ENCODE data around the gene DESI2.

DESI2 gene

DNA sequence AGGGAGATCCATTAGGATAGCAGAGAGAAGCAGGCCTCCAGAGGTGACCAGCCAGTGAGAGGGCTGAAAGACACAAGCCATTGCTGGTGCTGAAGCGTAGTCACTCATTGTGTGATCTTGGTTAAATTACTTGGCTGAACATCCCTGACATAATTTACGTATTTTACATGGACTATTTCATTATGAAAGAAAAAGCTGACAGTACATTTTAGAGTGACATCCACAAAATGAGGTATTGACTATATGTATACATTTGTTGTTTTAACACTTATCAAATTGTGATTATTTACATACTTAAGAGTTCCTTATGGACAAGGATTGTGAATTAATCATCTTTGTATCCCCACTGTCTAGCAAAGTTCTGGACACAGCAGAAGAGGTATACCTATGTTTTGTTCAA lies 14.9 kb downstream of the DESI2 start:
- no peaks in the 10 kb centered on the region; the same call in 1 of the 2 replicates for H3K36me3 ChIP-seq (replicated peaks; ENCODE audit: insufficient read depth, low read length)
- no peak for TF ChIP-seq EZH2phosphoT487 (IDR thresholded peaks at IDR 0.05; ENCODE audit: low read length)
- TF ChIP-seq EZH2 (optimal IDR thresholded peaks at IDR 0.05; ENCODE audit: low read depth, low read length), result no peak
- TF ChIP-seq, protein P1, sequence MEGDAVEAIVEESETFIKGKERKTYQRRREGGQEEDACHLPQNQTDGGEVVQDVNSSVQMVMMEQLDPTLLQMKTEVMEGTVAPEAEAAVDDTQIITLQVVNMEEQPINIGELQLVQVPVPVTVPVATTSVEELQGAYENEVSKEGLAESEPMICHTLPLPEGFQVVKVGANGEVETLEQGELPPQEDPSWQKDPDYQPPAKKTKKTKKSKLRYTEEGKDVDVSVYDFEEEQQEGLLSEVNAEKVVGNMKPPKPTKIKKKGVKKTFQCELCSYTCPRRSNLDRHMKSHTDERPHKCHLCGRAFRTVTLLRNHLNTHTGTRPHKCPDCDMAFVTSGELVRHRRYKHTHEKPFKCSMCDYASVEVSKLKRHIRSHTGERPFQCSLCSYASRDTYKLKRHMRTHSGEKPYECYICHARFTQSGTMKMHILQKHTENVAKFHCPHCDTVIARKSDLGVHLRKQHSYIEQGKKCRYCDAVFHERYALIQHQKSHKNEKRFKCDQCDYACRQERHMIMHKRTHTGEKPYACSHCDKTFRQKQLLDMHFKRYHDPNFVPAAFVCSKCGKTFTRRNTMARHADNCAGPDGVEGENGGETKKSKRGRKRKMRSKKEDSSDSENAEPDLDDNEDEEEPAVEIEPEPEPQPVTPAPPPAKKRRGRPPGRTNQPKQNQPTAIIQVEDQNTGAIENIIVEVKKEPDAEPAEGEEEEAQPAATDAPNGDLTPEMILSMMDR (IDR thresholded peaks at IDR 0.05; ENCODE audit: low read length), result no peak
- no peak overlapping the region for H3K9ac ChIP-seq (ENCODE audit: low read length)
- no peak overlapping the region for H2AFZ ChIP-seq (ENCODE audit: low read length)
- H3K79me2 ChIP-seq (ENCODE audit: low read length), result peaks cover 85% of the 10 kb centered on the region
- H3K4me2 ChIP-seq (ENCODE audit: low read depth, low read length), result no peak overlapping the region
- no peaks in the 10 kb centered on the region for H3K9me2 ChIP-seq (replicated peaks; ENCODE audit: insufficient read depth, low read length)
- H3K27ac ChIP-seq (ENCODE audit: low read length), result no peak overlapping the region
- no peaks in the 10 kb centered on the region for H3F3A ChIP-seq (ENCODE audit: insufficient read depth, low read length)
- H3K9me3 ChIP-seq (replicated peaks; ENCODE audit: insufficient read depth, low read length), result no peaks in the 10 kb centered on the region
- DNase-seq, result no peak
- H3K27me3 ChIP-seq (replicated peaks; ENCODE audit: insufficient read depth, low read length), result no peaks in the 10 kb centered on the region
- peaks cover under 1% of the 10 kb centered on the region; the same call in 1 of the 2 replicates for H3K4me1 ChIP-seq (ENCODE audit: low read length)
- H4K20me1 ChIP-seq (ENCODE audit: insufficient read depth, low read length), result no peaks in the 10 kb centered on the region
- H3K4me3 ChIP-seq (ENCODE audit: low read length), result no peak overlapping the region

DNA sequence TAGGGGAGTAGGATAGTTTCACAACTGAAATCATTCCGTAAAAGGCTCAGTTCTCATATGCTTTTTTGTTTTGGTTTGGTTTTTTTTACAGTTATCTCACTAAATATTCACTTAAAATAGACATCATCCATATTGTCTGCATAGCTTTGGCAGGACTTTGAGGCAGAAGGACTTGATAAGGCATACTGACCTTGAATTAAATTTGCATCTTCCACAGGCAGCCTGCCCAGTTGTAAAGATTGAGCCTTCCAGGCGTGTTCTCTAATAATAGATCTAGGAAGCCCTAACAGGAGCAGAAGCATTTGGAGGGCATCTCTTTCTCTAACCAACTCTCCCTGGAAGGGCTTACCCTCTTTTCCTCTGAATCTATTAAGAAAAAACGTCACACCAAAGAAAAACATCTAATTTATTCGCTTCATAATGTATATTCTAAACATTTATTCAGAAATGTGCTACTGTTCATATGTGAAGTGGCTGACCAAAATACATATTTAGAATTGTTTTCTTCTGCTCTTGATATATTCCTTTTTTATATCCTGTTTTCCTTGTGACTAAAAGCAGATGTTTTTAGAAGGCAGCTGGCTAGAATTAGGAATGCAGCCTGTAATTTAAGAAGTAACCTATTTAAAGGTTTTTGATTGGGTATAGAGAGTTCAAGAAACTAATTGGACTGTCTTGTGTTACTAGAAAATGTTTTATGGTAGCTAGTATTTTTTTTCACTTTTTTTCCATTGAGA lies 20.2 kb downstream of the DESI2 start:
- no peaks in the 10 kb centered on the region for H4K20me1 ChIP-seq (ENCODE audit: insufficient read depth, low read length)
- no peak overlapping the region for H3K9ac ChIP-seq (ENCODE audit: low read length)
- no peak overlapping the region for H3K4me2 ChIP-seq (ENCODE audit: low read depth, low read length)
- H3K4me3 ChIP-seq (ENCODE audit: low read length), result no peak overlapping the region
- H3K9me3 ChIP-seq (replicated peaks; ENCODE audit: insufficient read depth, low read length), result no peaks in the 10 kb centered on the region; the same call in 1 of the 2 replicates
- no peak for DNase-seq
- H3K4me1 ChIP-seq (ENCODE audit: low read length), result no peaks in the 10 kb centered on the region
- no peaks in the 10 kb centered on the region for H3F3A ChIP-seq (ENCODE audit: insufficient read depth, low read length)
- H3K9me2 ChIP-seq (replicated peaks; ENCODE audit: insufficient read depth, low read length), result no peaks in the 10 kb centered on the region
- H3K79me2 ChIP-seq (ENCODE audit: low read length), result peaks cover 80% of the 10 kb centered on the region
- no peaks in the 10 kb centered on the region; the same call in 1 of the 2 replicates for H3K36me3 ChIP-seq (replicated peaks; ENCODE audit: insufficient read depth, low read length)
- H3K27me3 ChIP-seq (replicated peaks; ENCODE audit: insufficient read depth, low read length), result no peaks in the 10 kb centered on the region
- TF ChIP-seq, protein P1 (IDR thresholded peaks at IDR 0.05; ENCODE audit: low read length), result no peak
- no peak for TF ChIP-seq EZH2 (optimal IDR thresholded peaks at IDR 0.05; ENCODE audit: low read depth, low read length)
- no peak for TF ChIP-seq EZH2phosphoT487 (IDR thresholded peaks at IDR 0.05; ENCODE audit: low read length)
- no peak overlapping the region for H3K27ac ChIP-seq (ENCODE audit: low read length)
- H2AFZ ChIP-seq (ENCODE audit: low read length), result no peak overlapping the region

DNA sequence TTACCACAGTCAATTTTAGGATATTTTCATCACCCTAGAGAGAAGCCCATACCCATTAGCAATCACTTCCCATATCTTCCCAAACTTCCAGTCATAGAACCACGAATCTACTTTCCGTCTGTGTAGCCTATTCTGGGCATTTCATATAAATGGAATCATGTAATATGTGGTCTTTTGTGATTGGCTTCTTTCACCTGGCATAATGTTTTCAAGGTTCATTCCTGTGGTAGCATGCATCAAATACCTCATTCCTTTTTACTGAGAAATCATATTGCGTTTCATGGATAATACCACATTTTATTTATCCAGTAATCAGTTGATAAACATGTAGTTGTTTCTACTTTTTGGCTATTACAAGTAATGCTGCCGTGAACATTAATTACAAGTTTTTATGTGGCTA lies 21.5 kb downstream of the DESI2 start:
- Histone ChIP-seq H3K9me3 (replicated peaks; ENCODE audit: insufficient read depth, low read length) (no peaks in the 10 kb centered on the region; the same call in 1 of the 2 replicates), H3K27me3 (replicated peaks; ENCODE audit: insufficient read depth, low read length) (no peaks in the 10 kb centered on the region), H2AFZ (ENCODE audit: low read length) (no peak overlapping the region), H4K20me1 (ENCODE audit: insufficient read depth, low read length) (no peaks in the 10 kb centered on the region), H3K79me2 (ENCODE audit: low read length) (peaks cover 80% of the 10 kb centered on the region), H3K9me2 (replicated peaks; ENCODE audit: insufficient read depth, low read length) (no peaks in the 10 kb centered on the region), H3K9ac (ENCODE audit: low read length) (no peak overlapping the region), H3K27ac (ENCODE audit: low read length) (no peak overlapping the region), H3K4me3 (ENCODE audit: low read length) (no peak overlapping the region), H3K36me3 (replicated peaks; ENCODE audit: insufficient read depth, low read length) (no peaks in the 10 kb centered on the region; the same call in 1 of the 2 replicates), H3K4me1 (ENCODE audit: low read length) (no peaks in the 10 kb centered on the region), H3K4me2 (ENCODE audit: low read depth, low read length) (no peak overlapping the region), H3F3A (ENCODE audit: insufficient read depth, low read length) (no peaks in the 10 kb centered on the region)
- DNase-seq, result no peak
- TF ChIP-seq EZH2phosphoT487 (IDR thresholded peaks at IDR 0.05; ENCODE audit: low read length) (no peak), EZH2 (optimal IDR thresholded peaks at IDR 0.05; ENCODE audit: low read depth, low read length) (no peak)
- TF ChIP-seq, protein P1 (IDR thresholded peaks at IDR 0.05; ENCODE audit: low read length), result no peak
